Activated gamma-delta T cell treated with anti-CD3 and anti-CD28 coated beads, Interleukin-2, amount 50 U/mL, for 16 hours (primary cell): ENCODE measurements around the gene CPPED1.

Experiments used
- DNase-seq: peaks from one replicate; pipeline ENCODE4 v3.0.0-alpha.2; 2020; ENCODE audit warnings: low read depth

The CPPED1 gene

GRCh38 chr16:12646098-12646489 lies 157.6 kb downstream of the CPPED1 start:
- DNase-seq, result no peak

- DNase-seq, result no peak
Observed at GRCh38 chr16:12643034-12643455, 160.6 kb downstream of the CPPED1 start.

DNA sequence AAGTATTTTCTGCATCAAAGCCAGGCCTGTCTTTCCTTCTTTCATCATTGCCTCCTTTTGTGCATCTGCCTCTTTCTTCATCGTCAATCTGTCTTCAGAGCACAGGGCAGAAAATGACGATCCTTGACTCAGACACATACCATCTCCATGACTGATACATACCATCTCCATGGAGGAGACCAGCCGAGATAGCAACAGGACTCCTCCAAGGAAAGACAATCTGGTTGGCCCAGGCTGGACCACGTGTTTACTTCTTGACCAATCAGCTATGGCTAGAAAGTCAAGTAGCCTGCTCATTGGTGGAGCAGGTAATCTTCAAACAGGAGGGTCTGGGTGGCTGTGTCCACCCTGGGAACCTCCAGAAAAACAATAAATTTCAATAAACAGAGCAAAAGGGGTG lies 164.6 kb downstream of the CPPED1 start:
- no peak for DNase-seq

DNA sequence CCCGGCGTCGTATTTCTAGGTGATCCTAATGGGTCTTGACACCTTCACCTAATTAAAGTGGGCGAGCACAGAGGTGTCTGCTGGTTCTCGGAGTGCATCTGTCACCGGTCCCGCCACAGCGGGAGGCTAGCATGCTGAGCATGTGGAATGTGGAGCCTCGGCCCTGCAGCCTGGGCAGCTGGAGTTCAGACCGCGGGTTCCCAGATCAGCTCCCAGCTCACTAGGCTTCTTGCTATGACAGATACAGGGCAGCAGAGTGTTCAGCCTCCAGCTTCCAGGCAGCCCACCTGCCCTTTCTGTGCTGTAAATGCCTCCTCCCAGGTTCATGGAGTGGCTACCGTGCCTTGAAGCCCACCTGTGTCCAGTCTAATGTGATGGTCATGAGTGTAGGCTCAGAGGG lies 166.7 kb downstream of the CPPED1 start:
- no peak for DNase-seq

GRCh38 chr16:12629271-12629670 lies 174.4 kb downstream of the CPPED1 start:
- no peak for DNase-seq

DNA sequence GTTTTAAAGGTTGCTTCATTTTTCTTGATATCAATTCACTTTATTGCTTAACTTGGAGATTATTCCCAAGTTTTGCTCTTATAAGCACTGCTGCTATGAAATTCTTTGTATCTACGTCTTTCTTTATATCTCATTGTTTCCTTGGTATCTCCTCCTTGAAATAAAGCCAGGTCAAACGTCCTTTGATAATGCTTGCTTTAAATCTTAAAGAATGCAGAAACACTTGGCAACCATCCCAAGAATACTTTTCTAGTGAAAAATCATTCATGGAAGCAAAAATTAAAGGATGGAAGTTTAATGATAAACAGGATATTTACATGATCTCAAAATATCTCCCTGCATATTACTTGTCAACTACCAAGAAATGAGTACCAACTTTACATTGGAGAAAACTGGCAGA lies 175.2 kb downstream of the CPPED1 start:
- no peak for DNase-seq

DNA sequence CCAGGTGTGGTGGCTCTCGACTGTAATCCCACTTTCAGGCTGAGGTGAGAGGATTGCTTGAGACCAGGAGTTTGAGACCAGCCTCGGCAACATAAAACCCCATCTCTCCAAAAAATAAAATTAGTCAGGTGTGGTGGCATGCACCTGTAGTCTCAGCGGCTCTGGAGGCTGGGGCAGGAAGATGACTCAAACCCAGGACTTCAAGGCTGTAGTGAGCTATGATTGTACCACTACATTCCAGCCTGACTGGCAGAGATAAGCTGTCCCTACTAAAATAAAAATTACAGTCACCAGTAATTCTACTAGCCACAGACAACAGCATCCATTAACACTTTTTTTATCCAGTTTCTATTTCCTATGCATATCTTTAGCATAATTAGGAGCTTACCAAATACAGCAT lies 176.3 kb downstream of the CPPED1 start:
- no peak for DNase-seq

DNA sequence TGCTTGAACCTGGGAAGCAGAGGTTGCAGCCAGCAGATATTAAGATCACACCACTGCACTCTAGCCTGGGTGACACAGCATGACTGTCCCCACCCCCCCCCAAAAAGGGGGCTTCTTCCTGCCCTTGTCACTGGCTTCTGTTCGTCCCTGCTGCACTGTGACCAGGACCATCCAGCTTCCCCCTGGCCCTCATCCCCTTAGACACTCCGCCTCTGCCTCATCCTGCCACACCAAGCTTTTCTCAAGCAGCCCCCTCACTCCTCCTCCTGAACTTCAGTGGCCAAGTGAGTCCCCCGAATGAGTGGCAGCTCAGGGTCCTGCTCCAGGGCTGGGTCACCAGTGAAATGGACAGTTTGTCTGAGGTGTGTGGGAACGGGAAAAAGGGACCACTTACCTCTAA lies 177.3 kb downstream of the CPPED1 start:
- no peak for DNase-seq

- no peak for DNase-seq
Observed at GRCh38 chr16:12625716-12626115, 178.0 kb downstream of the CPPED1 start.

DNA sequence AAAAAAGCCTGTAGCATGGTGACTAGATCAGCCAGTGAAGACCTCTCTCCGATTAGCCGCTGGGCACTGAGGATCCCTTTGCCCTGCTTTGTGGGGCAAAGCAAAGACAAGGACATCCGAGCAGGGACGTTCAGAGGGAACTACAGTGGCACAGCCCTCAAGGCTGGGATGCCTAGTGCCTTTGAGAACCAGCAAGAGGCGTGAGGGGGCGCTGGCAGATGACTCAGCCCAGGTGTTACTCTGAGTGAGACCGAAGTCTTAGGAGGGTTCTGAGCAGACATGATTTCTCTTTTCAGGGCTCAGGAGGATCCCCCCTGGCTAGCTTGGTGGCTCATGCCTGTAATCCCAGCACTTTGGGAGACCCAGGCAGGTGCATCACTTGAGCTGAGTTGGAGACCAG lies 178.6 kb downstream of the CPPED1 start:
- DNase-seq, result no peak

GRCh38 chr16:12620150-12620549 lies 183.5 kb downstream of the CPPED1 start:
- DNase-seq, result no peak

DNA sequence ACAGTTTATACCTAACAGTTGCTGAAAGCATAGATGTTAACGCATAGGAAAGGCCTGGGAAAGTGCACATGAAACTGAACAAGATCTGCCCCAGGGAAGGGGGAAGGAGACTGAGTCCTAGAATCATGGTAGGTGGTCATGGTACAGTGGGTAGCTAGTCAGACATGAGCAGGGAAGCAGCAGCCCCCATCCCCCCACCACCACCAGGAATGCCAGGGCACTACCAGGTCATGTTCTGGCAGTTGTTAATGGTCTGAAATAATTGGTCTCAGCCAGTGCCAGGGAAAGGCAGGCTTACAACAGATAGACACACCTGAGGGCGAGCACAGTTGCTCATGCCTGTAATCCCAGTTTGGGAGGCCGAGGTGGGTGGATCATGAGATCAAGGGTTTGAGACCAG lies 185.2 kb downstream of the CPPED1 start:
- no peak for DNase-seq

DNA sequence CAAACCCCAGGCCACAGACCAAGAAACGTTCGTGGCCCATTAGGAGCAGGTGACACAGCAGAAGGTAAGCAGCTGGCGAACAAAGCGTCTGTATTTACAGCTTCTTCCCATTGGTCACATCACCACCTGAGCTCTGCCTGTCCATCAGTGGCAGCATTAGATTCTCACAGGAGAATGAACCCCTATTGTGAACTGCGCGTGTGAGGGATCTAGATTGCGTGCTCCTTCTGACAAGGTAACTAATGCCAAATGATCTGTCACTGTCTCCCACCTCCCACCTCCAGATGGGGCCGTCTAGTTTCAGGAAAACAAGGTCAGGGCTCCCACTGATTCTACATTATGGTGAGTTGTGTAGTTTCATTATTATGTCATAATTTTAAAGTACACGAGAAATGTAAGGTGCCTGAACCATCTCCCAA lies 186.3 kb downstream of the CPPED1 start:
- DNase-seq, result no peak

DNA sequence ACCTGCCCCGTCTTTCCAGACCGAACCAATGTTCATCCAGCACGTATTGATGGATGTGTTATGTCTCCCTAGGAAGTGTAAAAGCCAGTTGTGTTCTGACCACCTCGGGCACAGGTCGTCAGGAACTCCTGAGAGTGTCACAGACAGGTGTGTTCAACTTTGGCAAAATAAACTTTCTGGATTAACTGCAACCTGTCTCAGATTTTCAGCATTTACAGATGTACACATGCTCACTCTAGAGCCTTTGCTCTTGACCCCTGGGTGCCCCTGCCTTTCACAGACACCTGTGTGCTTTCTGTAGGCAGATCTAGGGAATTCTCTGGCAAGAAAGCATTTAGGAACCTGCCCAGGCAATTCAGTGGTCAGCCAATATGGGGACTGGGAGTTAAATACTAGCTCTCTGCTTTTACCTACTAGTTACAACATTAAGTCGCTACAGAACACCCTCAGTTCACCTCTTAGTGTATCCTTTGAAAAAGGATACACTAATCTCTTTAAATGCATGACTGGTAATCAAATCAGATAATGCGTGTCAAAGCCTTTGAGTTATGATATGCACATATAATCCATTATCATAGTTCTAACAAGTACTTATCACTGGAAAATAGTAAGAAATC lies 188.9 kb downstream of the CPPED1 start:
- no peak for DNase-seq

GRCh38 chr16:12613992-12614661 lies 189.6 kb downstream of the CPPED1 start:
- DNase-seq, result no peak

- peak; percentile 21 for DNase-seq
Observed at GRCh38 chr16:12613131-12613991, 190.3 kb downstream of the CPPED1 start.

GRCh38 chr16:12612598-12613101 lies 191.0 kb downstream of the CPPED1 start:
- no peak for DNase-seq

DNA sequence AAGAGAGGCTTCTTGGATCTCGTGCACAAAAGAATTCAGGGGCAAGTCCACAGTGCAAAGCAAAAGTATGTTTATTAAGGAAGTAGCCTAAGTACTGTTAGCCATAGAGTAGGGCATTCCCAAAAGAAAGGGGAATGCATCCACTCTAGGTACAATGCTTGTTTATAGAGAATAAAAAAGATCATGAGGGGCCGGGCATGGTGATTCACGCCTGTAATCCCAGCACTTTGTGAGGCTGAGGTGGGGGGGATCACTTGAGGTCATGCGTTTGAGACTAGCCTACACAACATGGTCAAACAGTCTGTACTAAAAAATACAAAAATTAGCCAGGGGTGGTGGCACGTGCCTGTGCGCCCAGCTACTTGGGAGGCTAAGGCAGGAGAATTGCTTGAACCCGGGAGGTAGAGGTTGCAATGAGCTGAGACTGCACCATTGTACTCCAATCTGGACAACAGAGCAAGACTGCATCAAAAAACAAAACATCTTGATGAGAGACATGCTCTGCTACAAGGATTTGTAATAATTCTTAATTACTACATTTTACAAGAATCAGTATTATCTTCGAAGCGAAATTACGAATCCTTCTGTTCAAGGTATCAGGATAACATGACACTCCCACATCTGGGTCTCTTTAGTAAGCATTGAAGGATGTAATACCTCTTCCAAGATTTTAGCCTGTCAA lies 191.6 kb downstream of the CPPED1 start:
- DNase-seq, result no peak

DNA sequence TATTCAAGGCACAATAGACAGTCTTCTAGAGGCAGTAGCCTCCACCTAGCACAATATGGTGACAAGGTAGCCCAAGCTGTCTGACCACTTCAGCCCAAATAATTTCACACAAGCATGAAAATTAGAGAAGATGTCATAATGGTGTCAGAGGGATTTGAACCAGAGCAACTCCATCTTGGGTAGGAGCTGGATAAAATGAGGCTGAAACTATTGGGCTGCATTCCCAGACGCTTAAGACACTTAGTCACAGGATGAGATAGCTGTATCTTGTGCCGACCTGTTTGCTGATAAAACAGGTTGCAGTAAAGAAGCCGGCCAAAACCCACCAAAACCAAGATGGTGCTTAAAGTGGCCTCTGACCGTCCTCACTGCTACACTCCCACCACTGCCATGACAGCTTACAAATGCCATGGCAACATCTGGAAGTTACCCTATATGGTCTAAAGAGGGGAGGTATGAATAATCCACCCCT lies 192.6 kb downstream of the CPPED1 start:
- no peak for DNase-seq

DNA sequence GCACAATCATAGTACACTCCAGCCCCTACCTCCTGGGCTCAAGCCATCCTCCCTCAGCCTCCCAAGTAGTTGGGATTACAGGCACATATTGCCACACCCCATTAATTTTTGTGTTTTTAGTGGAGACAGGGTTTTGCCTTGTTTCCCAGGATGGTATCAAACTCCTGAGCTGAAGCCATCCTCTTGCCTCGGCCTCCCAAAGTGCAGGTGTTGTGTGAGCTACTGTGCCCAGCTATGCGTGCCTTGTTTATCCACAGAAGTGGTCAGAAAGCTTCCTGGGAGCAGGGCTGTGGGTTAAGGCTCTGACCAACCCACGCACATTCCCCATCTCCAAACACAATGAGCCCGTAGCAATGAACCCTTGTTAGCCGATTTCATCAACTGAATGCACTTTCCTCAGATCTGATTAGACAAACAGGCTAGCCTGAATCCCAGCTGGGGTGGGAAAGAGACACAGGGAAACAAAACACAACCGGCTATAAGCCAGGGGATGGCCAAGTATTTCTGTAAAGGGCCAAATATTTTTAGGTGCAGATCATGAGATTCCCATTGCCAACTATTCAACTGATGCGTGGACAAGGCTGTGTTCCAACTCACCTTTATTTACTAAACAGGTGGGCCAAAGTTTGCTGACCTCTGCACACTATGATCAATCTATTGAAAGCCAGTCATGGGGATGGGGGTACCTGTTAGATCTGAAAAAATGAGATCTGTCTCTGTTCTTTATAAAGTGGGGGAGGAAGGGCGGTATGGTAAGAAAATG lies 193.6 kb downstream of the CPPED1 start:
- DNase-seq, result no peak
